HFFc6 (cell line): ENCODE data around the gene CFAP97D1. TPM values are rescaled to one million over a fixed set of nuclear protein-coding genes. Genes with fewer than 3 reads are reported as not detected.

Experiments used
- DNase-seq: peaks from one replicate; pipeline ENCODE4 v3.0.0-alpha.2; 2018
- H3K27ac Mint-ChIP-seq: 2 replicates; pipeline ENCODE4 v1.8.0; 2020; ENCODE audit warnings: mild to moderate bottlenecking, mixed read lengths
- H3K27me3 Mint-ChIP-seq: 2 replicates; pipeline ENCODE4 v1.8.0; 2021; ENCODE audit warnings: mild to moderate bottlenecking, moderate library complexity, mixed read lengths; ENCODE audit not compliant: insufficient read depth
- H3K36me3 Mint-ChIP-seq: 2 replicates; pipeline ENCODE4 v1.8.0; 2021; ENCODE audit warnings: low read depth, mixed read lengths
- H3K4me1 Mint-ChIP-seq: 2 replicates; pipeline ENCODE4 v1.8.0; 2020; ENCODE audit warnings: low read depth, mixed read lengths
- H3K4me3 Mint-ChIP-seq: 2 replicates; pipeline ENCODE4 v1.8.0; 2020; ENCODE audit warnings: mild to moderate bottlenecking, moderate library complexity, mixed read lengths
- H3K9me3 Mint-ChIP-seq: 2 replicates; pipeline ENCODE4 v1.8.0; 2020; ENCODE audit warnings: mild to moderate bottlenecking, mixed read lengths
- CTCF ChIP-seq: fragments of 200-600 bp; sonication (generic); IDR thresholded peaks from 2 replicates; pipeline ENCODE4 v1.5.0; 2021; ENCODE audit warnings: antibody characterized with exemption, mild to moderate bottlenecking
- total RNA-seq, 6 experiments: library from RNA; stranded (reverse); fragmentation: NEBNext Ultra II Directional; extraction: Animal tissue kit (Norgen Biotek cat#: 25700); gene quantifications; 2 replicates in 1 of 6; 3 replicates in 5 of 6; pipeline ENCODE4 v1.2.3, GENCODE V29; 2021

CFAP97D1 gene
- total RNA-seq, 6 experiments from 2014 or later, result not detected

- peaks cover 26% of the 10 kb centered on the region for H3K4me1 Mint-ChIP-seq
- H3K36me3 Mint-ChIP-seq, result no peaks in the 10 kb centered on the region
- H3K27me3 Mint-ChIP-seq, result peaks cover 23% of the 10 kb centered on the region
- H3K4me3 Mint-ChIP-seq, result no peak overlapping the region
- DNase-seq, result no peak
- H3K27ac Mint-ChIP-seq, result no peak overlapping the region
- TF ChIP-seq CTCF, result no peak
- no peaks in the 10 kb centered on the region for H3K9me3 Mint-ChIP-seq
Measured at GRCh38 chr17:43758086-43758485, 22.1 kb upstream of the CFAP97D1 start.

GRCh38 chr17:43758497-43759174 is 21.6 kb upstream of the CFAP97D1 start, which contains the start of gene SOST:
Gene SOST (minus strand): TSS chr17:43758791. CDS start chr17:43758741, 50 bp downstream.
- TF ChIP-seq CTCF, result no peak
- H3K36me3 Mint-ChIP-seq, result no peaks in the 10 kb centered on the region
- H3K27ac Mint-ChIP-seq, result no peak within 1 kb of the TSS
- peaks cover 23% of the 10 kb centered on the region for H3K27me3 Mint-ChIP-seq
- no peak for DNase-seq
- H3K9me3 Mint-ChIP-seq, result no peaks in the 10 kb centered on the region
- H3K4me1 Mint-ChIP-seq, result peaks cover 22% of the 10 kb centered on the region
- no peak within 1 kb of the TSS for H3K4me3 Mint-ChIP-seq

GRCh38 chr17:43759836-43760235 is 20.4 kb upstream of the CFAP97D1 start:
- Mint-ChIP-seq H3K9me3 (no peaks in the 10 kb centered on the region), H3K27me3 (peaks cover 23% of the 10 kb centered on the region), H3K36me3 (no peaks in the 10 kb centered on the region), H3K4me1 (peaks cover 11% of the 10 kb centered on the region; the same call in 1 of the 2 replicates), H3K4me3 (no peak overlapping the region), H3K27ac (no peak overlapping the region)
- TF ChIP-seq CTCF, result no peak
- no peak for DNase-seq

- peak; percentile 87 for DNase-seq
- Mint-ChIP-seq H3K9me3 (no peaks in the 10 kb centered on the region), H3K4me3 (no peak overlapping the region), H3K36me3 (no peaks in the 10 kb centered on the region), H3K27me3 (peaks cover 23% of the 10 kb centered on the region), H3K4me1 (peaks cover 11% of the 10 kb centered on the region; the same call in 1 of the 2 replicates), H3K27ac (no peak overlapping the region)
- peak; percentile 99 for TF ChIP-seq CTCF
Measured at GRCh38 chr17:43760254-43760852, 19.9 kb upstream of the CFAP97D1 start.

GRCh38 chr17:43766413-43767052 is 13.7 kb upstream of the CFAP97D1 start:
- peaks cover 30% of the 10 kb centered on the region for H3K36me3 Mint-ChIP-seq
- no peak overlapping the region for H3K4me3 Mint-ChIP-seq
- DNase-seq, result peak; percentile 17
- TF ChIP-seq CTCF, result peak; percentile 94
- no peaks in the 10 kb centered on the region for H3K4me1 Mint-ChIP-seq
- H3K27ac Mint-ChIP-seq, result no peak overlapping the region
- no peaks in the 10 kb centered on the region for H3K9me3 Mint-ChIP-seq
- H3K27me3 Mint-ChIP-seq, result peaks cover 2% of the 10 kb centered on the region; the same call in 1 of the 2 replicates
